Inflammatory macrophage (primary cell): ENCODE measurements around the gene ATG7.

ENCODE experiments used
- DNase-seq, 2 donors: peaks; one replicate each; pipeline ENCODE4 v3.0.0-alpha.2; 2020 to 2022
- total RNA-seq, 18 experiments: gene quantifications; one replicate each; lab custom pipeline; 2026; ENCODE audit warnings: mixed read lengths in 6 of 18, inconsistent platforms in 2 of 18; lab: John Stamatoyannopoulos, UW

The ATG7 gene
- total RNA-seq, result 141 to 227 (median 198) reads per million in 18 experiments

GRCh38 chr3:11271986-11272904 is at the start of gene ATG7:
TSS of gene ATG7 (plus strand) at chr3:11272397. CDS start at chr3:11298696, 26,299 bp downstream.
- peak; percentile 98 for DNase-seq

GRCh38 chr3:11224010-11224409 is 48.2 kb upstream of the ATG7 start:
- DNase-seq, result peak in 1 of 2 donors; percentile 17

- no peak for DNase-seq
Measured at GRCh38 chr3:11224870-11225229, 47.3 kb upstream of the ATG7 start.

- DNase-seq, result no peak
Measured at GRCh38 chr3:11226042-11226370, 46.2 kb upstream of the ATG7 start.

GRCh38 chr3:11228041-11228440 is 44.2 kb upstream of the ATG7 start:
- DNase-seq, result no peak

GRCh38 chr3:11230125-11230524 is 42.1 kb upstream of the ATG7 start:
- DNase-seq, result no peak

- peak; percentile 71 for DNase-seq
Measured at GRCh38 chr3:11230832-11231231, 41.4 kb upstream of the ATG7 start.

GRCh38 chr3:11235385-11235784 is 36.8 kb upstream of the ATG7 start:
- DNase-seq, result no peak

- peak; percentile 20 to 26 for DNase-seq
Measured at GRCh38 chr3:11236588-11237461, 35.4 kb upstream of the ATG7 start.

- no peak for DNase-seq
Measured at GRCh38 chr3:11238060-11238459, 34.1 kb upstream of the ATG7 start.

- DNase-seq, result no peak
Measured at GRCh38 chr3:11238880-11239279, 33.3 kb upstream of the ATG7 start.

- DNase-seq, result no peak
Measured at GRCh38 chr3:11239796-11240195, 32.4 kb upstream of the ATG7 start.

GRCh38 chr3:11240496-11240895 is 31.7 kb upstream of the ATG7 start:
- DNase-seq, result no peak

GRCh38 chr3:11244121-11244677 is 28.0 kb upstream of the ATG7 start:
- no peak for DNase-seq

- DNase-seq, result no peak
Measured at GRCh38 chr3:11245276-11245675, 26.9 kb upstream of the ATG7 start.

GRCh38 chr3:11245827-11246662 is 26.2 kb upstream of the ATG7 start:
- DNase-seq, result no peak

GRCh38 chr3:11246663-11246970 is 25.6 kb upstream of the ATG7 start:
- no peak for DNase-seq

GRCh38 chr3:11247362-11247761 is 24.8 kb upstream of the ATG7 start:
- DNase-seq, result no peak

GRCh38 chr3:11248596-11248995 is 23.6 kb upstream of the ATG7 start:
- no peak for DNase-seq

GRCh38 chr3:11250902-11251806 is 21.0 kb upstream of the ATG7 start:
- no peak for DNase-seq

GRCh38 chr3:11251807-11252176 is 20.4 kb upstream of the ATG7 start:
- DNase-seq, result no peak

GRCh38 chr3:11254876-11255275 is 17.3 kb upstream of the ATG7 start:
- DNase-seq, result no peak
